Amniotic stem cell (primary cell): ENCODE measurements around the gene IGF2BP2.

Source experiments
- DNase-seq: peaks from one replicate; lab custom pipeline; 2025; lab: John Stamatoyannopoulos, UW

Gene IGF2BP2

DNA sequence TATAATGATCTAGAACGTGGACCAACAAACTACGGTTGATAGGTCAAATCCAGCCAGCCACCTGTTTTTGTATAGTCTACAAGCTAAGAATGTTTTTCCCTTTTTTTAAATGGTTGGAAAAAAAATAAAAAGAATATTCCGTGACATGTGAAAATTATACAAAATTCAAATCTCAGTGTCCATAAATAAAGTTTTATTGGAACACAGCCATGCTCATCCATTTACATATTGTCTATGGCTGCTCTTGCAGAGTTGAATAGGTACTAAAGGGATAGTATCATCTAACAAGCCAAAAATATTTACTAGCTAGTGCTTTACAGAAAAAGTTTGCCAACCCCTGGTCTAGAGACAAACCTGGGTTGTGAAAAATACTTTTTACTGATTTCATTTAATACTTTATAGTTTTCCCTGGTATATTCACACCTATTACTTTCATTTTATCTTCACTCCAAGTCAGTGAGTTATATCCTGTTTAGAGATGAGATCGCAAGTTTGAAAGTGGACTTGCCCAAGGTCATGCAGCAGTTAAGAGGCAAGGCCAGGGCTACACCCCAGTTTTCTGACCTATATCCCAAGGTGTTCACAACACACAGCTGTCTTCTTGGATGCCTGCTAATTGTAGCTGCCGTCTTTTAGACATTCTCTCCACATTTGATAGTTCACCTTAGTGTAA is 58.4 kb downstream of the IGF2BP2 start:
- no peak for DNase-seq

DNA sequence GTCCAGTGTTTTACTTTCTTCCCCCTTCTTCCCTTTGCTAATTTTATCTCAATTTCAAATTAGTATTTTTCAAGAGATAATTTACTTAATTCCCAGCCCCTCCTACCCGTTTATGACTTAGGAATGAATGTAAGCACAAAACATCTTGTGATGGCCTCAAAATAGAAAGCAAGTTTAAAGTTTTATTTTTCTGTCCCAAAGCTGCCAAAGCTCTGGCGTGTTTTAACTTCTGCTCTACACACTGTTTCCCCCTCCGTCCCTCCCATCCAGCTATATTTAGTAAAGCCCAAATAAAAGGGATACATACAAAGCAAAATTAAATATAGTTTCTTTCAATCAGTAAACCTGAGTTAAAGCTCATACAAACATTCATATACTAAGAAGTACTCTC is 59.9 kb downstream of the IGF2BP2 start:
- no peak for DNase-seq

DNA sequence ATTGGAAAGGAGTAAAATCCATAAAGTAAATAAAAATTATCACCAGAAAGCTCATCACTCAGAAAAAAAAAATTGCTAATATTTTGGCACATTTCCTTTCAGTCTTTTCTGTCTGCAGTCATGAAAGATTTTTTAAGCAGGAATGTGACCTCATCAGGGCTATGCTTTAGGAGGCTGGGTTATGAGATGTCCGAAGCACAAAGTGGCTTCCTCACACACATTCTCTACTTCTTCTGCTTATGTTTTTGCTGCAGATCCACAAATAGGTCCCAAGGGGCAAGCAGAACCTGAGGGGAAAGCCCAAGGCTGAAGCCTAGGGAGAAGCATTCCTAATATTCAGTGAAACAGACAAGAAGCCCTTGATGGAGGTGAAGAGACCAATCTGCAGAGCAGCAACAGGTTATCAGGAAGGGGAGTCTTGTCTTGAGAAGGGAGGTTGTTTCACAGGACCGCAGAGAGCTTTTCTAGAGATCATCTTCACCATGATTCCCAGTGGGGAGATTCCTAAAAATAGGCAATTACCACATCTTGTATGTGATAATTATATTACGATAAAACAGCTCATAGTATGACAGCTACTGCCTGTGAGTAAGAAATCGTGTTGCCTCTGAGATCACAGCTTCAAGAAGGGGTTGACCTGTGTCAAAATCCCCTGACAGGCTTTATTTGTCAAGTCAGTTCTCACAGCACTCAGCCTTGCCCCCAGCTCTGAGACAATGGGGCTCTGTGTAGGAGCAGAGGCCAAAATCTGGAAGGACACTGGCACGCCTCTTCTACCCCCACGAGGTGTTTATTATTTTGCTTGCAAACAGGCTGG is 60.5 kb downstream of the IGF2BP2 start:
- DNase-seq = no peak

DNA sequence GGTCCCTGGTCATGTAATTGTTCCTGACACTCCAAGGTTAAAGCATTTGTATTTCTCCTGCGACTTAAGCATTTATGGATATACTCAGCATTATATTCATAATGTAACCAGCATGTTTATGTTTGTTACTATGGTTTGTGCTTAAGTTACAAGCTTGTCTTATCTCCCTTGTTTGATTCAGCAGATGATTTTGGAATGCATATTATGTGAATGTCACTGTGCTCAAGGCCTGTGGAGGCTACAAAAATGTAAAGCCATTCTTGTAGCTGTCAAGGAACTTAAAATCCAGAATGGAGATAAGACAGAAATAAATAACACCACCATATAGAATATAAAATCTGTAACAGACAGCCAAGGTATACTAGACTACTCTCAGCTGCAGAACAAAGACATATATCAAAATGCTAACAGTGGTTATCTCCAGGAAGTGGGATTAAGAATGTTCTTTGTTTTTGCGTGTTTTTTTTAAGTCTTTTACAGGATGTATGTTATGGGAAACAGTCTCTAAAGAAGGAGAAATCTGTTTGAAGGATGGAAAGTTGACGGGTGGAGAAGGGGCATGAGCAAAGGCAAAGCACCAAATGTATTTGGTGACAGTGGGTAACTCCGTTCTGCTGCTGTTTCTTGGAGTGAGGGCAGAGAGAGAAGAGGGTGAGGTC is 61.4 kb downstream of the IGF2BP2 start:
- DNase-seq = no peak

DNA sequence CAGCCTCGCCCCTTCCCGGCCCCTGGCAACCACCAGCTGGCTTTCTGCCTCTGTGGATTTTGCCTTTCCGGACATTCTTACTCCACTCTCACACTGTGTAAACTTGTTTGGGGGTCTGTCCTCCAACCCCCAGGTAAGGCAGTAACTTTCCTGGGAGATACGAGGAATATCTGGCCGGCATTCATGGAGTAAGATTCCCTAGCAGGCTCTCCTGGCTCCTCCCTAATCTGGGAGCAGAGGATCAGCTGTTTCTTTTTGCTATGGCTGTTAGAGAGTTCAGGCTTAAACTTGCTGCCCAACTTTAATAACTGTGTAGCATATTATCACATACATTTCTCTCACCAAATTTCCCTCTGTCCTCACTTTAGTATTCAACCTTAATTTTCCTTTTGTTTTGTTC is 64.3 kb downstream of the IGF2BP2 start:
- DNase-seq = no peak

DNA sequence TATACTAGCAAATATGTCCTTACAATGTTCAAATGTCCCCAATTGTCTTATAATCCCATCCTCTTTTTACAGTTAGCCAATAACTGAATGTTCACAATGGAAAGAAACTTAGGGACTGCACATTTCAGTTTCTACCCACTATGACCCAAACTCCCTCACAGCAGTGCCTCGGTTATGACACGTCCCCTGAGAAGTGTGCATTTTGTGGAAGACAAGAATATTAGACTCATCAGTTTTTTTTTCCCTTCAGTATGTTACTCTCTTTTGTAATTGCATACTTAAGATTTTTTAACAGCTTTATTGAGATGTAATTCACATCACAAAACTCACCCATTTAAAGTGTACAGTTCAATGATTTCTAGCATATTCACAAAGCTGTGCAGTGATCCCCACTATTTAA is 64.8 kb downstream of the IGF2BP2 start:
- no peak for DNase-seq

DNA sequence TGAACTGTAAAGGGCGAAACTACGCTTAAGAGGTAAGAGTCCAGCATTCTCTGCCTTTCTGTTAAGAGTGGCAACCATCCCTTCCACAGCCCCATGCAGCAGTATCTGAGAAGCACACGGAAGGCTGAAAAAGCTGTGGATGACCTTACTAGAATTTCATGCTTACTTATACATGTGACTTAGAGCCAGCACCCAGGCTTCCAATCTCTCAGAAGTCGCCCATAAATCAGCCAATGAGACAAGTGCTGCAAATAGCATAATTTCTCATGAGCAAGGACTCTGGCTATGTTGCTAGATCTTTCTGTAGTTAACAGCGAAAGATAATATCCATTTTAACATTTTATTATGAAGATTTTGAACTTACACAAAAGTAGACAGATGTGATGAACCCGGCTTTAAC is 65.3 kb downstream of the IGF2BP2 start:
- no peak for DNase-seq

DNA sequence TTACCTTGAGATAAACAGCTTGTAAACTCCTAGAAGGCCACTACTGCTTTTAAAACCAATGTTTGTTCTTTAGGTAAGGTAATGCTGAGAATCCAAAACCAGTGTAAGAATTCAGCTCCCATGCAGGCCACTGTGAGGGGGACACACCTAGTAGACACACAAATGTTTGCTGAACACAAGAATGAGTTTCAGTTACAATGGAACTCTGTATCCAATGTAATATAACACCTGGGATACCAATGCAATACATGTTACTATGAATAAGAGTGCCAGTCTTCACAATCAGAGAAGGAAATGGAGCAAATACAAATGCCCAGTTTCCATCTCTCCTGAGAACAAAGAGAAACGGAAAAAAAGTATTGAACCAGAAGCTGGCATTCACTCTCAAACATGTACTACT is 65.9 kb downstream of the IGF2BP2 start:
- no peak for DNase-seq

DNA sequence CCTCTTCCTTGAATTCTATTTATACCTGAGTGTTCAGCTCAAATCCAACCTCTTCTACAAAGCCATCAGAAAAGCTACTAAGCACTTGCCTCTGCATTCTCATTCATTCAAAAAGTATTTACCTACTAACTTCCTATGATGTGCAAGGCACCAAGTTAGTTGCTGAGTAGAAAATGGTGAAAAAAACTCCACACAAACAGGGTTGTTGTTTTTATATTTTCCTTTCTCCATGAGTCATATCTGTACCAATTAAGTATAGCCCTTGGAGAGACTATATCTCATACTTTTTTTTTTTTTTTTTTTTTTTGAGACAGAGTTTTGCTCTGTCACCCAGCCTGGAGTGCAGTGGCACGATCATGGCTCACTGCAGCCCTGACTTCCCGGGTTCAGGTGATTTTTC is 67.7 kb downstream of the IGF2BP2 start:
- no peak for DNase-seq

DNA sequence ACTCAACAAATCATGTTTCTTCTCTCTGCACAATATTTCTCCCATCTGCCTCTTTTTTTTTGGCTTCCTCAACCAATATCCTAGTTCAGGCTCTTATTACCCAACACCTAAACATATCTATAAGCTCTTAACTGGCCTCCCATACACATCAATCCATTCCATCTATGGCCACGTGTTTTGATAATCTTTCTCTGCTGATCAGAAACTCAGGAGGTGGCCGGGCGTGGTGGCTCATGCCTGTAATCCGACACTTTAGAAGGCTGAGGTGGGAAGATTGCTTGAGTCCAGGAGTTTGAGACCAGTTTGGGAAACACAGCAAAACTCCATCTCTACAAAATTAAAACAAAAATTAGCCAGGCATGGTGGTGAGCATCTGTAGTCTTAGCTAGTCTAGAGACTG is 68.4 kb downstream of the IGF2BP2 start:
- DNase-seq = no peak

DNA sequence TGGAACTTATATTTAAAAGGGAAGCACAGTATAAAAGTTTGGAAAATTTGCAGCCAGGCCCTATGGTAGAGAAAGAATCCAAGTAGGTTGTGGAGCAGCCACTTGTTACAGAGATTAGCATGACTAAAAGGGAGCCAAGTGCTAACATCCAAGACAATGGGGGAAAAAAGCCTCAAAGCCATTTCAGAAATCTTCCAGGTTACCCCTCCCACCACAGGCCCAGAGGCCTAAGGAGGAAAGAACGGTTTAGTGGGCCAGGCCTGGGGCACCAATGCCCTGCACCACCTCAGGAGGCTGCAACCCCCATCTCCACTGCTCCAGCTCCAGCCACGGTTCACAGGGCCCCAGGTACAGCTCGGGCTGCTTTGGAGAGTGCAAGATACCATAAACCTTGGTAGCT is 69.9 kb downstream of the IGF2BP2 start:
- no peak for DNase-seq

DNA sequence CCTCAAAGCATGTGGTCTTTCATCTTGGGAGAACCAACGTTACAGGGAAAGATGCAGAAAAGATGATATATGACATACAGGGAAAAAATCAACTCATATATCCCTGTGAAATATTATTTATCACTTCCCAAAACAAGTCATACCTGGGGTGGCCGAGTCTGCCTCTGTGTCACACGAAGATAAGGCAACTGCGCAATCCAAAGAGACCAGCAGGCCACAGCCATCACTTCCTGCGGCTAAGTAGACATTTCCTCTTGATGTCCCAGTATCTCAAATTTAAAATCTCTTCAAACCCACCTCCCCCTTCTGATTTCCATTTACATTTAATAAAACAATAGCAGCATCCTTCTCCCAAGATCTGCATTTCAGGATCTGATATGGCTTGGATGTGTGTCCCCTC is 71.5 kb downstream of the IGF2BP2 start:
- no peak for DNase-seq

DNA sequence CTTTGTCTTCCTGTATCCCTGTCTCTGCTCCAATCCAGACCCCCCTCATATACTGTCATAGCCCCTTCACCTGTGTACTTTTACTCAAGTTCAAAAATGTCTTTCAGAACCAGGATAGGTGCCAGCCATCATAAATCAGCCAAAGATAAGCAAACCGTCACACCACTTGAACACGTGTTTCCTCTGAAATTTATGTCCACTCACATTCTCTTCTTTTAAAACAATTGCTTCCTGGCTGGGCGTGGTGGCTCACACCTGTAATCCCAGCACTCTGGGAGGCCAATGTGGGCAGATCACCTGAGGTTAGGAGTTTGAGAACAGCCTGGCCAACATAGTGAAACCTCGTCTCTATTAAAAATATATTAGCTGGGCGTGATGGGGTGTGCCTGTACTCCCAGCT is 74.1 kb downstream of the IGF2BP2 start:
- no peak for DNase-seq

DNA sequence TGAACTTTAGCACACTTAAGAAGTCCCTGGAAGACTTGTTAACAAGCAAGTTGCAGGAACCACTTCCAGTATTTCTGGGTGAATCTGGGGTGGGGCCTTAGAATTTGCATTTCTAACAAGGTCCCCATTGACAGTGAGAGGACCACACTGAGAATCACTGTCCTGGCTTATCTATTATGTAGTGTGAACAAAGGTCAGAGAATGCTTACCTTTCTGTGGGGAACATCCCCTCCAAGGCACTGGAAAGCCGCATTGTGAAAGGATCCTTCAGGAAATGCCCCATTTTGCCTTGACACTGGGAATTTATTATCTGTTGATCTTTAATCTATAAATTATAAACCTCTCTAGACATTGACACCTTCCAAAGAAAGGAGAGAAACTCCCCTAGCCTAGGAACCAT is 74.8 kb downstream of the IGF2BP2 start:
- DNase-seq = no peak

DNA sequence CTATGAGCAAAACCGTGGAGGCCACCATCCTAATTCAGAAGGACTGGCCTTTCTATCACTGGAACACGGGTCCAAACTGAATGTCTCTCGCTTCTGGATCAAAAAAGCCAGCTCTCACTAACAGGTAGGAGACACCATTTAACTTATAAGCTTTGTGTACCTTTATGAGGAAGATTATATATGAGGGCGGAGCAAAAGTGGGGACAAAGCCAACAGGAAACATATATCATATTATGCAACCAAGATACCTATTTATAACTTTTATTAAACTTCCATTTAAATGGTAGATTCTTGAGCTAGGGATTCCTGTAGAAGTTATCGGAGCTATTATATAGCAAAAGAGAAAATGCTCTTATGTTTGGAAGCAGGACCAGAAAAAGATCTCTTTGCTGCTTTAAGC is 78.4 kb downstream of the IGF2BP2 start:
- DNase-seq = no peak

DNA sequence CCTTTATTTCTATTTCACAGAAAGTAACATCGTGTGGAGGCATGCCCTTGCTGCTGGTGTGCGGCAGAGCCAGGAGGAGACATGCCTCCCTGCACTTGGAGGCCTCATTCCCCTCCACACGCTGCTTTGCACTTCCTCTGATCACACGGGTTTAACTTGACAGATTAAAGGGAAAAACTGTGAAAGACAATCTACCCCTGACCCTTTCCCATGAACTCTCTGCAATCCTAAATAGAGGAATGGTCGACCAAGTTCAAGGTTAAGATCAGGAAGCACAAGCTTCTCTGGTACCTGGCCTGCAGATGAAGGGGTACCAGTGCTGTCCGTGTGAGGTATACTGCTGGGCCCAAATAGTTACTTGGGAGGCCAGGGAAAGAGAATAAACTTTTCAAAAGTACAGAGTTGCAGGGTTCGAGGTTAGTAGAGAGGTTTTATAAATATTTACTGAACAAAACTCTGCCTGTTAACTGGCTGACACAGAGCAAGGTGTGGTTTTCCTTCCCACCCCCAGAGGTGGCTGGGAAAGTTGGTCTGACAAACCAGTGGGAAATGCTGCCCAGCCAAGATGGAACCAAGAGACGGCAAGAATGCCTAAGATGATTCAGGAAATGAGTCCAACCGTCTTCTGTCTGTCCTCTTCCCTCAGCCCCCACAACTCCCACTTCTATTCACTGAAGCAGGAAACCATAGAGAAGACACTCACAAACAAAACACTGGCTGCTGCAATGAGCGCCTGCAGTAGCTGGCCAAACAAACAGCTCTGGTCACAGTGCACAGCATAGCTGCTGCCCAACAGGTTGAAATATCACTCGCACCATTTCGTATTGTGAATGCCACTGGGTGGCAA is 79.6 kb downstream of the IGF2BP2 start:
- peak; percentile 61 for DNase-seq

DNA sequence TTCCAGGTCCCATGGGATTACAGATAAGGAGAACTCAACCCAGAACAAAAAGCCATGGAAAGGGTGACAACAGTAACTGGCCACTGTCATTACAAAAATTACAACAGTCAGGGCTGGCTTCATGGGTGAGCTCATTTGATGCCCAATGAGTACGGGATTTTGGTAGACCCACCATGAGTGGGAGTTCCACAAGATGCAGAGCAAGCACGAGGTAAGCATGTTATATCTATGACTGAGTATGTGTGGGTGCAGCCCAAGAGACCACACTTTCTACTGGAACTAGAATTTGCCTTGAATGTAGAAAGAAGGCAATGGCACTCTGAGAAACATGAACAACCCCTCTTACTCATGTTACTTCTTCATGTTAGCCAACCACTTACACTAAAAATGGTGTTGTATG is 83.3 kb downstream of the IGF2BP2 start:
- no peak for DNase-seq

DNA sequence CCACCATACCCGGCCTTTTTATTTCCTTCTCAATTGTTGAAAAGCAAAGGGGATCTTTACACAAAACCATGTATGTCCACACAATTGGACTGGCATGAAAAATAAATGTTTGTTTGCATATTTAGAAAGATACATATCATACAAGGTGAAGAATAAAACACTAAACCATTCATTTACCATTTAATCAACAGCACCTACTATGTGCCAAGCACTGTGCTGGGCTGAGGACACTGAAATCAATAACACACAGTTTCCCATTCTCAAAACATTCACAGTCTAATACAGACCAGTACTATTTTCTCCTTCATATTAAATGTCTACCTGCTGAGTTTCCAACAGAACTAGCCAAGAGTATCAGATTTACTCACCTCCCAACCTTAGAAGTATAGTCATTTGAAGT is 84.7 kb downstream of the IGF2BP2 start:
- DNase-seq = no peak

DNA sequence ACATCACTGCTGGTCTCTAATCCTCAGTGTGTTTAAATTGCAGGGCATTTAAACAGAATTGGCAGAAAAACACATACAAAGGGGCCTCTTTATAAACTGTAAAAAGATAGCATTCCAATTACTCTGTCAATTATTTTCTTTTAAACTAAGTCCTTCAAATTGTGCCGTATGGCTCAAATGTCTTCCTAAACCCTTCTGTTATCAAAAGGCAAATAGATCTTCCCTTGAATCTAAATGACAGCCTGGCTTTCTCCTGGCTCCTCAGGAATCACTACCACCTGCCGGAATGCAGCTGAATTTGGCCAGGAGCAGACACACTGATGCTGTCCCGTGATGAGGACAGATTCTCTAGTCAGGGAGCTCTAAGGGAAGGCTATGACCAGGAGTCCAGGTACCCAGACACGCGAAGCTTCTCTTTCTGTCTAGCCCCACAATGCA is 85.6 kb downstream of the IGF2BP2 start:
- no peak for DNase-seq

DNA sequence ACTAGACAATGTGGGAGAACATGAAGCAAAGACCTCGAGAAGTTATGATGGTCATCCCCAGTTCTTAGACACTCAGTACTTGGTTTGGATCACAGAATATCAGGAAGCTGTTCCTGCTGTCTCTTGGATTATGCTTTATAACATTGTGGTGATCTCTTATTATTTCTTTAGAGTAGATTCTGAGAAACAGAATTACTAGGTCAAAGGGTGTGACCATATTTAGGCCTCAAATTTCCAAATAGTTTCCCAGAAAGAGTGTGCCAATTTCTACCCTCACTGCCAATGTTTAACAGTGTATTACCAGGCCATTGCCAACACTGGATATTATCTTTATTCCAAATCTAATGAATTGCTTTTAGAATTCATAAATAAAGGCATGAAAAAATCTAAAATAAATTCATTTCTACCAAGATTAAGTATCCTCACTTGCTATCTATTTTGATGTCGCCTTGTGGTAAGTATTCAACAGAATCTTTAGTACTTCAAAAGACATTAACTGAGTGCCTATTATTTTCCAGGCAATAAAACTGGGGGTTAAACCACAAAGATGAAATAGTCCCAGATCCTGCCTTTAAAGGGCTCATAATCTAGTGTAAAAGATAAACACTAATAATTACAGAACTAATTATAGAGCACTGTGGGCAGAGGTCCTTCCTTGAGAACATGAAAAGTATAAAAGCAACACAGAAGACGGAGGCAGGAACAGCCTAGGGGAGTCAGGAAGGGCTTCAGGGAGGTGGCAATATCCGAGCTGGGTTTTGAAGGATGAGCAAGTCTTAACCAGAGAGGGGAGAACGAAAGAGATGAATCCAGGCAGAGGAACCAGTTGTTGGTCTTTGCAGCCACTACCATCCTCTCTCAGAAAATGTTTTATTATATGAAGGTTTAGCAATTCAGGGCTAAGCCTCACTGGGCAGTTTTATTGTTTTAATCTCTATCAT is 86.8 kb downstream of the IGF2BP2 start:
- no peak for DNase-seq

DNA sequence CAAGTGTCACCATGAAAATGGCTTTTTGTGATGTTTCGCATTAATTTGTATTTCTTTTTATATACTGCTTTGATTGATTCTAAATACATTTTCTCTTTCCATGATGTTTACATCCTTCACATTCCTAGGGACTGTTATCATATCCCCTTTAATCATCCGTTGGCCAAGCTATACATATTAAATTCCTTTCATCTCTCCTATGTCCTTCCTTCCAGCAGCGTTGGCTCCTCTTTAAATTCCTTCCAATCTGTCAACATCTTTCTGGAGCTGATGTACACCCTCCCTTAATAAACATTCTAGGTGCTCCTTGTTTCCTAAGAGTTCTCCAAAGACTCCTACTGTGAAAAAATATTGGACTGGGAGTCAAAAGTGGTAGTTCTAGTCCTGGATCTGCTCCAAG is 87.8 kb downstream of the IGF2BP2 start:
- DNase-seq = no peak
